Myocyte (in vitro differentiated cells): Measurements from ENCODE around the gene CMPK1. TPM values are rescaled to one million over a fixed set of nuclear protein-coding genes. Genes with fewer than 3 reads are reported as not detected.
A peak's percentile ranks its signal among the peaks of the same experiment; 100 is the strongest.

Experiments used
- DNase-seq: peaks from one replicate; pipeline ENCODE4 v3.0.0-alpha.2; 2012; ENCODE audit warnings: low read depth
- total RNA-seq: library from RNA; depleted of rRNA; stranded (reverse); fragments of >200 nt; gene quantifications from 2 replicates; pipeline ENCODE4 v1.2.3, GENCODE V29; 2014

The CMPK1 gene
- total RNA-seq, 1 donor from 2014 or later, result 127 TPM

DNA sequence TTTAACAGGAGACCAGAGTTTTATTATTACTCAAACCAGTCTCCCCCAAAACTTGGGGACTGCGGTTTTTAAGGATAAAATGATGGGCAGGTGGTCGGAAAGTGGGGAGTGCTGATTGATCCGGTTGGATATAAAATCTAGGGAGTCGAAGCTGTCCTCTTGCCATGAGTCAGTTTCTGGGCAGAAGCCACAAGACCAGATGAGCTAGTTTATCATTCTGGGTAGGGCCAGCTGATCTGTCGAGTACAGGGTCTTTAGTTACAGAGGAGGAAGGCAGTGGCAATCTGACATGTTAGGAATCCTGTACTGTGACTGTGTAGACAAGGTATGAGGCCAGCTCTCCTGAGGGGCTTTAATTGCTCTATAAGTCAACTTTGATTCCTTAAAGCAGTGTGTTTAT, 59.6 kb downstream of the CMPK1 start:
- peak; percentile 87 for DNase-seq

DNA sequence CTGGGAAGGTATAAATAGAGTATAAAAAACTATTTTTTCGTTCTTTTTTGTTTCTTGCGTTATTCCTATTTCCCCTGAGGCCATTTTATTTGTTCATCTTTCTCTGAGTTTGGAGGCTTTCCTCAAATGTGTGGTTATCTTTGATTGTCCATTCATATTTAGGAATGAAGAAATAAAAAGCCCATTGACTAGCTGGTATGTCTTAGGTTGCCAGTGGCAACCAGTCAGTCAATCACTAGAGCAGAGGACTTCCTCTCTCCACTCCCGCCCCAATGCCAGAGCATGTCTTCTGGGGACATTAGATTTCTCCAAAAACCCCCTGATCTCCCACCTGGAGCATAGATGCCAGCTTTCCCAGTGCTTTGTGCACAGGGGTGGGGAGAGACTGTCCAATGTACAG, 61.8 kb downstream of the CMPK1 start:
- DNase-seq, result no peak

DNA sequence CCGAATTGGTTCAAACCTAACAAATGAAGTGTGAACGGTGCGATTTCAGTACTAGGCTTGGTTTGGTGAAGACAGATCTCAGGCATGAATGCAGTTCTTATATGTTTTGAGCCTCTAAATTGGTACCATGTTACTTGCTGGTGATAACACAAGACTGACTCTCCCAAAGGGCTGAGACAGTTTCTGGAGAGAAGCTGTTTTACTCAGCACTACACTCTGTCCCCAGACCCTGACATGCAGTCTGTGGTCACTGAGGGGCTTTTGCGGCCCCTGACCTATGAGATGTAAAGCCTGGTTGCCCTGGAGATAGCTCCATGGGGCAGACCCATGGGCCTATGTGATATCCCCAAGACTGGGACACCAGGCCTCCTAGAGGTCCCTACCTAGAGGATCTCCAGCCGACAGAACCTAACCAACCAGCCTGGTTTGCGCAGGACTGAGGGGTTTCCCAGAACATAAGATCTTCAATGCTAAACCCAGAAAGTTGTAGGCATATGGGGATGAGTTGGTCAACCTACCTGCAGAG, 63.1 kb downstream of the CMPK1 start:
- DNase-seq, result no peak

DNA sequence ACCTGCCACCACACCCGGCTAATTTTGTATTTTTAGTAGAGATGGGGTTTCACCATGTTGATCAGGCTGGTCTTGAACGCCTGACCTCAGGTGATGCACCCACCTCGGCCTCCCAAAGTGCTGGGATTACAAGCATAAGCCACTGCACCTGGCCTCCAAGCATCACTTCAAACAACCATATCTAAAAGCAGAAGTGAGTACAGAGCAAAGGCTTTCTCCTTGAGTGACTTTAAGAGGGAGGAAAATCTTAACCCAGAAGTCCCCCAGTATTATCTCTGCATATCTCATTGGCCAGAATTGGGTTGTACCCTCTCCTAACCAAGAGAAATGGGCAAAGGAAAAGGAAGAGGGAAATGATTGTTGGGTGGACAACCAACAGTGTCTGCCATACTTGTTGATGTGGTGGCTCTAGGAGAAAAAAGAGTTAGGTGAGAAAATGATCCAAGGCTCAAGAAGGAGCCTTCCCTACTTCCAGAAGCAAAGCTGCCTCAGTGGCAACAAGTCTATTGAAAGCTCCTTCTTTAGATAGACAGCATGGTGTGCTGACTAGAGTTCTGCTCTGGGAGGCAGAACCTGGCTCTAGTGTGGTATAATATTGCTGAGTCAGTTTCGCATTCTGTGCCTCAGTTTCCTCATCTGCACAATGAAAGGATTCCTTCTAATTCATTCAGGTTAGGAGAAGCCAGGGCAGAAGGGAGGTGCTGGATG, 65.7 kb downstream of the CMPK1 start:
- DNase-seq, result no peak

DNA sequence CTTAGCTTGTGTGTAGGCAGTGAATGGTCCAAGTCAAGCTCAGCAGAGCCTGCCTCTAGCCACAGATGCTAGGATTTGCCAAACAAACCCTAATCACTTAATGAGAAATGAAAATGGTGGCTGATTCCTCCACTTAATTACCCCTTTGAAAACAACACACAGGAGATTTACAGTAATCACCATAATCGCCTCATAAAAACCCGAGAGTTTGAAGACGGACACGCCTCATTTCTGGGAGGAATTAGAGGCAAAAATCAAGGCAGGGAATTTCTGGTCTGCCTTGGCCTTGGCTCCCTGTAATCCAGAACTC, 66.2 kb downstream of the CMPK1 start:
- no peak for DNase-seq

DNA sequence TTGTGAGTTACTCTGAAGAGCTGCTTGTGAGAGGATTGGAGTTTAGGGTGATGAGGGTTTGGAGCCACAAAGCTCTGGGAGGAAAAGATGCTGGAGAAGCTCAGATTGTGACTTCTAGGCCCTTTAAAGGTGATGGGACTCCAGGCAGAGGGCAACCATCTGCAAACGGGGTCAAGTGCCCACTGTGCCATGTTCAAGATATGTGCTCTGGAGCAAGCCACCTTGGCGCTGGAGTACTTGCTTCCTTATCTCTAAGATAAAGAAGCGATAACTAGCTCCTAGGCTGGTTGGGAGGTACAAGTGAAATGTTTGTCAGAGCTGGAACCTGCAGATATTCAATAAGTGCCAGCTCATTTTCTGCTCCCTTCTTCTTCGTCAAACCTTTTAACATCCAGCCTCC, 68.2 kb downstream of the CMPK1 start:
- DNase-seq, result no peak

DNA sequence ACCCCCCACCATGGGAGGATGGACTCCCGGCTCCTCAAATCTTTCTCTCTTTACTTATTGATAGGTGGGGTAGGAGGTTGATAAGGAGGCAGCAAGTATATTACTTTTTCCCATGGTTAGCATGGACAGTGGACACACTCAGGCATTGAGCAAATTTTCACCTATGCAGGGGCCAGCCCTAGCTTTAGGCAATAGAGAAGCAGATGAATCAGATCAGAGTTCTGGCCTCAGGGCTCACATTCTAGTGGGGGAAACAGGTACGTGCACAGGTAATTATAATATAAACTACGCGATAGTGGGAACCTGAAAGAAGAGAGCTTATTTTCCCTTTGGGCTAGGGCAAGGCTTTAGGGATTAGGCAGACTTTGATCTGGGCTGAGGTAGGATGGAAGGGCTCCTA, 69.0 kb downstream of the CMPK1 start:
- no peak for DNase-seq

DNA sequence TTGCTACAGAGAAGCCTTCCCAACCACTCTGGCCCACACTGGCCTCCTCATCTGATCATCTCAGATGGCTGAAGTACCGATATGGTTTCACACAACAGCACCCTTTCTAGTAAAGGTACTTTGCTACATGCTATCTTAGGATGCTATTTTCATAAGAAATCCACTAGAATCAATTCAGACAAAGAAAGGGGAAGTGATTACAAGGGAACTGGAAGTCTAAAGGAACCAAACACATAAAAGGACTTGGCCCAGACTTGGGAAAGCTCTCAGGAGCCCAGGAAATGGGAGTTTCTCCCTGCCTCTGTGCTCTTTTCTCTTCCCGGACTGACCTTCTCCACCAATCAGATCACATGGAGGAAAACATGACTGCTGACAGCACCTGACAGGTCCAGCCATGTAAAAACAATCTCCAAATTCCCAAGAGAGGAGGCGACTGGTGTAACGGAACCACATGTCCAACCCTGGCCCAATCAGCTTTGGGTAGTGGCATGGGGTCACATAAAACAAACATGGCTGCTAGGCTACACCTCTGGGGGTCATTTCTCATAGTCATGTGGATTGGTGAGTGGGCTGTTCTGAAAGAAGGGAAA, 69.8 kb downstream of the CMPK1 start:
- no peak for DNase-seq

DNA sequence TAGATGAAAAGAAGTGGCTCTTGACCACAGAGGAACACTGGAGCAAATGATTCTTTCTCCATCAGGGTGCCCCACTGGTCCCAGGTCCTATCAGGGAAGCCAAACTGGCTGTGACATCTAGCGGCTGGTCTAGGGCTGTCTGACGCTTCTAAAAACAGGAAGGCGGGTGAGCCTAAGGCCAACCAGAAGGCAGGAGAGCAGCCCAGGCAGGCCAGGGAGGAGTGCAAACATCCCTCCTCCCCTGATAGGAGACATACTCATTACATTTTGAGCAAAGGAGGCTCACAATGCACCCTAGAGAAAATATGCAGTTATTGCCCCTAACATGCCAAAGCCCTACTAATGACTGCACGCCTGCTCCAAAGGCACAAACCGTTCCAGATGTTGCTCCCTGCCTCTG, 72.1 kb downstream of the CMPK1 start:
- DNase-seq, result no peak

DNA sequence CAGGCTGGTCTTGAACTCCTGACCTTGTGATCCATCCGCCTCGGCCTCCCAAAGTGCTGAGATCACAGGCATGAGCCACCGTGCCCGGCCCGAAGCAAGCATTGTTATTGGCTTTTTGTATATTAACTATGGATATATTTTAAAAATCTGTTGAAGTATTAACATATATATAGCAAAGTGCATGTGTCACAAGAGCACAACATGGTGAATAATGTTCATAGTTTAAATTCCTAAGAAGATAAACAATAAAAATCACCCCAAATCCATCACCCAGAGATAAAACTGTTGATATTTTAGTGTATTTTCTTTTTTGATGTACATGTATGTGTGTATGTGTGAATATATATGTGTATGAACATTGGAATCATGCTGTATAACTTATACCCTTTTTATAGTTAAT, 73.4 kb downstream of the CMPK1 start:
- no peak for DNase-seq

DNA sequence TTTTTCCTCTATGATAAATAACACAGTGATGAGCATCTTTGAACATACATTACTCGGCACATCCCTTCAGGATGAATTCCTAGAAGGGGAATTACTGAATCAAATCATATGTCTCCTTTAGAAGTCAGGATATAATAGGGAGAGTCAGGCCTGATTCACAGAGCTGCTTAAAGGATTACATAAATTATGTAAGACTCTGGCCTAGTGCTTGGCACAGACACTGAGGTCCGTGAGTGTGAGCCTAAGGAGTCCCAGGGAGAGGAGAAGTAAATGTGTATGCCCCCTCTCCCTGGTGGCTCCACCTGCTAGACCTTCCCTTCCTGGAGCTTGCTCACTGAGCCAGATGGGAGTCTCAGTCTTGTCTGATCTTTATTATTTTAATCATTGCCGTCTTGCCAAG, 73.9 kb downstream of the CMPK1 start:
- no peak for DNase-seq

DNA sequence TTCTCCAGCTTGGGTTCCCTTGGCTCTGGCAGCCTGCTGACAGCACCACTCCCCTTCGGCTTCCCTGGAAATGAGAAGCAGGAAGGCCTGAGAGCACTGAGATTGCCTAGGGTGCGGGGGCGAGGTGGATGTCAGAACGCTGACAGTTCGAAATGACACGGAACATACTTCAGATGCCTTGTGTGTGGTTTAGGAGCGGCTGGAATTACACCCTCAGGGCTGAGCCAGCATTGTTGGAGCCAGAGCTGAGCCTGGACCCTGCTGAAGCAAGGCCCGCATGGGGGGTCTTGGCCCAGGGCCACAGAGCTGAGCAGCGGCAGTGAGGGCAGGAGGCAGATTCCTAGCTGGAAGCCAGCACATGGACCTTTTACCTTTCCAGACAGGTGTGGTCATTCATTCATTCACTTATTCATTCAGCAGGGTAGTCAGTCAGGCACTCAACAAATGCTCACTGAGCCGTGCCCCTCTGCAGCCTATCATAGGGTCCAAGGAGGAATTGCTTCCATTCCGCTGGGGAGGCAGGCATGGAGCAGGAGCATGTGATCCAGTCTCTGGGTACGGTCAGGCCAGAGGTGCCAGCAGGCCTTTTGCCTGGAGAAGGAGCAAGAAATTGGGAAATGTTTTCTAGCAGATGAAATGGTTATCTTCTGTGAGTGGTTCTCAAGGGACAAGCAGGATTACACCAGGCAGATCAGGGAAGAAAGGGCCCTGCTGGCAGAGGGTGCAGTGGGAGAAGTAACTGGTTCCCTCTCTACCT, 75.9 kb downstream of the CMPK1 start:
- peak; percentile 85 for DNase-seq

DNA sequence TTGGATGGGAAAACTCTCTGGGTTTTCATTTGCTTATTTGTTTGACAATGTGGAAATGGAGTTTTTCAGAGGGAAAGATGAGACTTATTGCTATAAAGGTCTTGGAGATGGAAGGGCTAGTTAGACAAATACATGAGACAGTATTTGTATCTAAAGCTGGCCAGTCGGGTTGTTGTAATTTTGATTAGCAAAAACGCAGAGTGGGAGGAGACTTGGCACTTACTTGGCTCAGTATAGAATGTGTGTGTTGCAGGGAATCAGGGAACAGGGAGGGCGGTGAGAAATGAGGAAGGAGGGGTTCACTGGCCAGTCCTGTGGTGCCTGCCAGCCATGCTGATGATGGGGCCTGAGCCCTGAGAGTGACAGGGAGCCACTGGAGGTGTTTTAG, 76.5 kb downstream of the CMPK1 start:
- DNase-seq, result no peak

DNA sequence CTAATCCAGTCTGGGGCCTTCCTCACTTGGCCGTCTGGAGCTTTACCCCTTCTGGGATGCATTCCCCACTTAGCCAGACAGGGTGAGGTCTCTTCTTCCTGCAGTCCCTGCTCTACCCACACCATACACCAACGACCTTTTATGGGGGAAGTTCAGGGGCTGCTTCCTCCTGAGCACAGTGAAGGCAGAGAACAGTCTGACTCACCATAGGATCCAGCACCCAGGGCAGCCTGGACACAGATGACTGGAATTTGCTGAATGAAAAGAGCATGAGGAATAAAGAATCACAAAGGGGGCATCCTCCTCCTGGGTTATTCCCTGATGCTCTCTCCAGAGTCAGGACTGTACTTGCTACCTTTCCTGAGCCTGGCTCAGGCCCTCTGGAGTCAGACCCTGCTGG, 77.8 kb downstream of the CMPK1 start:
- DNase-seq, result no peak

DNA sequence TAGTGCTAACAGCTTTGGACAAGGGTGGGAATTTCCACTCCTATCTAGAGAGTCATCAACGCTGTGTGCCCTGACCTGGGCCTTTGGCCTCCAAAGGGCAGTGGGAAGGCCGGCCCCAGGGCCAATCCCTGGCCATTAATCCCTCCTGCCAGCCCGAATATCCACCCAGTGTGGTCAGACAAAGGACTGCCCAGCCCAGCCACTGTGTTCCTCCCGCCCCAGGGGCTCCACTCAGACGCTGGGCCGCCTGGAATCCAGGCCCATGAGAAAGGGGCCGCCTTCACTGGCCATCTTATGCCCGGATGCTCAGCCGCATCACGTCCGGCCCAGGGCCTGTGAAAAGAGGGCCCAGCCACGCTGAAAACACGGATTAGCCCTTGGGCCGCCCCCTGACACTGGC, 78.8 kb downstream of the CMPK1 start:
- DNase-seq, result no peak

DNA sequence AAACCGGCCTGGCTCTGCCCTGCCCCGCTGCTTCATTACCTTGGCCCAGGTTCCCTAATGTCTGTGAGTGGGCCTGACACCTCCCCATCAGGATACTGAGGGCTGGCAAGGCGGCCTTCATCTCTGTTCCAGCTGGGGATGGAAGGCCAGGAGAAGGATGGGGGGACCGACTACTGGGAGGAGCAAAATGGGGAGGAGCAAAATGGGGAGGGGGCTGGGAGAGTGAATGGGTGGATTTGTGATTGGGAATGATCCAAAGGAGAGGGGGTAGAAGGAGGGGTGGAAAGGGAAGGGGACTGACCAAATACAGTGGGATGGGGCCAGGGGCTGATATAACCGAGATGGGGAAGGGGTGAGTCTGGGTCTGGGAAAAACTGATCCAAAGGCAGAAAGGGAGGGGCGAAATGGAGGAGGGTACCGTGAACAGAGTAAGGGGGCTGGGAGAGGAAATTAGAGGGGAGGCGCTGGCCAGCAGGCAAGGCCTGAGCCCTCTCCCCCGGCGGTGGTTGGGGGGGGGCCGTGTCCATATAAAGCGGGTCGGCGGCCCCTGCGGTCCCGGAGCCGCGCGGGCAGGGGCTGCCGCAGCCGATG, 82.2 kb downstream of the CMPK1 start, which contains the start of gene FOXE3:
FOXE3 (plus strand) TSS at position 558 of the 591 bp plus-strand sequence; CDS start at position 589, 31 bp downstream.
- DNase-seq, result no peak

DNA sequence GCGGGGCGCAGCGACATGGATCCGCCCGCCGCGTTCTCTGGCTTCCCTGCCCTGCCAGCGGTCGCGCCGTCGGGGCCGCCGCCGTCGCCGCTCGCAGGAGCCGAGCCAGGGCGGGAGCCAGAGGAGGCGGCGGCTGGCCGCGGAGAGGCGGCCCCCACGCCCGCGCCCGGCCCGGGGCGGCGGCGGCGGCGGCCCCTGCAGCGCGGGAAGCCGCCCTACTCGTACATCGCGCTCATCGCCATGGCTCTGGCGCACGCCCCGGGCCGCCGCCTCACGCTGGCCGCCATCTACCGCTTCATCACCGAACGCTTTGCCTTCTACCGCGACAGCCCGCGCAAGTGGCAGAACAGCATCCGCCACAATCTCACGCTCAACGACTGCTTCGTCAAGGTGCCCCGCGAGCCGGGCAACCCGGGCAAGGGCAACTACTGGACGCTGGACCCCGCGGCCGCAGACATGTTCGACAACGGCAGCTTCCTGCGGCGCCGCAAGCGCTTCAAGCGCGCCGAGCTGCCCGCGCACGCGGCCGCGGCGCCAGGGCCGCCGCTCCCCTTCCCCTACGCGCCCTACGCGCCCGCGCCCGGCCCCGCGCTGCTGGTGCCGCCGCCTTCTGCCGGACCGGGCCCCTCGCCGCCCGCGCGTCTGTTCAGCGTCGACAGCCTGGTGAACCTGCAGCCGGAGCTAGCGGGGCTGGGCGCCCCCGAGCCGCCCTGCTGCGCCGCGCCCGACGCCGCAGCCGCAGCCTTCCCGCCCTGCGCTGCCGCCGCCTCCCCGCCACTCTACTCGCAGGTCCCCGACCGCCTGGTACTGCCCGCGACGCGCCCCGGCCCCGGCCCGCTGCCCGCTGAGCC, 83.0 kb downstream of the CMPK1 start:
- DNase-seq, result no peak

DNA sequence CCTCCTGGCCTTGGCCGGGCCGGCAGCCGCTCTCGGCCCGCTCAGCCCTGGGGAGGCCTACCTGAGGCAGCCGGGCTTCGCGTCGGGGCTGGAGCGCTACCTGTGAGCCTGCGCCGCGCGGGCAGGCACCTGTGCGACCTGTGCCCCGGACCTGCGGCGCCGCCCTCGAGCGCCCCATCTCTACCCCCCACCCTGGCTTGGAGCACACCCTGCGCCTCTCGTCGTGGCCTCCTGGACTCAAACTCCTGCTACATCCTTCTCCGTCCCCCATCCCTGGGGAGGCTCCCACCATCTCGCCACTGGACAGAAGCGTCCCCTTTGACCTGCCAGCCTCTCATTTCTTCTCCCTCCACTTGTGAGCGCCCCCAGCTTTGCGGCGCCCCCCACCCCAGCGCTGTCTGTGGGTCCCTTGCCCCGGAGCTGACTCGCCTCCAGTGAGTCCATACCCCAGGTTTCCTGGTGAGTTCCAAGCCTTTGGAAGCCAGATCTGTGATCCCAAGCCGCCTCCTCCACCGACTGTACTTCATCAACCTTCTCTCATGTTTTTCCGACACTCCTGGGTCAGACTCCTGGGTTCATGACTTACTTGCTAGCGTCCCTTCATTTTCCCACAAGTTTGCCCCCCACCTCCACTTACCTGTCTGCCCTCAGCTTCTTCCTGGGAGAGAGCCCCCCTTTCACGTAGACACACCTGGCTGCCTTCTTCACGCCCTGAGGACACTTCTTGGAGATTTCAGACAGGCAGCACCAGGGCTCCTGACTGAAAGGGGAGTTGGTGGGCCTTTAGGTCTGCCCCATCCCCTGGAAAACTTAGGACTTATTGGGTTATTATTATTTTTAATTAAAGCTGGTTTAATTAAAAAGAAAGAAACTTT, 83.8 kb downstream of the CMPK1 start:
- no peak for DNase-seq

DNA sequence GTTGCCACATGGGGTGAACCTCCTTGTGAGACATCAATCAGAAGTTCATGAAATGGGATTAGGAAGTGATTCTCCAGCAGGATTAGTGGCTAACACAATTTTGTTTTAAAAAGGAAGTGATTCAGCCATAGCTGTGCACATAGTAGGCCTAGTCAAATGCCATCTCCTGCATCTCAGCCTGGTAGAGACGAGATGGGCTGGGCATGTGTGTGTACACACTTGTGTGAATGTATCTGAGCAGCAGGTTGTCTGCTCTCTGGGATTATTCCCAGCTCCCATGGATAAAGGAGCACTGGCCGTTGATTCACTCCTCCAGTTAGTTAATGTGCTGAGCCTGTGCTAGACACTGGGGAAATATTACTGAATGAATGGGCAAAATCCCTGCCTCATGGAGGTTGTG, 84.5 kb downstream of the CMPK1 start:
- DNase-seq, result no peak

DNA sequence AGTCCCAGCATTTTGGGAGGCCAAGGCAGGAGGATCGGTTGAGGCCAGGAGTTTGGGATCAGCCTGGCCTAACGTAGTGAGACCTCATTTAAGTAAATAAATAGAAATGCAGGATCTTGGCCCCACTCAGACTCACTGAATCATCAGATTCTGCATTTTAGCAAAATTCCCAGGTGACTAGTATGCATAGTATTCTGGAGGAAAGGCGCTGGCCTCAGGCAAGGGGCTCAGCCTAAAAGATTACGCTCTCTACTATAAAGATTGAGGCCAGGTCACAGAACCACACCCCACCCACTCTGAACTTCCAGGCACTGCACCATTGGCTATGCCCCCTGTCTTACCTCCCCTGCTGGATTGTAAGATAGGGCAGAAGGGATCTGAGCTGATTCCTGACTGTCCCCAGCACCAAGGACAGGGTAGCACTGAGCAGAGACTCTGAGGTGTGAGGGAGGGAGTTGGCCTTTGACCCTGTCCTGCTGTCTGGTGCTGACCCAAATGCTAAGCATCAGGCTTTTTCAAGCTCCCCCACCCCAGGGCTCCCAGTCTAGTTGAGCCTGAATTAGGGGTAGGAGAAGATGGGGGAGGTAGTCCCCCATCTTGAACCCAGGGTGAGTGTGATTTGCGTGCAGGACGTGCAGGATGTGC, 85.2 kb downstream of the CMPK1 start:
- no peak for DNase-seq
